GM12875 (cell line): ENCODE results near the gene ADRB2.

Experiments
- H3K4me3 ChIP-seq: one replicate; pipeline ENCODE4 v1.5.1; 2011; ENCODE audit warnings: low read depth, low read length, control low read depth
- CTCF ChIP-seq: IDR thresholded peaks from 2 replicates; pipeline ENCODE4 v1.5.1; 2011; ENCODE audit warnings: low read depth, mild to moderate bottlenecking, control low read depth, inconsistent platforms, low read length, moderate library complexity, borderline replicate concordance; ENCODE audit not compliant: insufficient read depth

The ADRB2 gene

GRCh38 chr5:148823871-148824270, 2.5 kb upstream of the ADRB2 start:
- no peak for TF ChIP-seq CTCF
- no peak overlapping the region for H3K4me3 ChIP-seq

DNA sequence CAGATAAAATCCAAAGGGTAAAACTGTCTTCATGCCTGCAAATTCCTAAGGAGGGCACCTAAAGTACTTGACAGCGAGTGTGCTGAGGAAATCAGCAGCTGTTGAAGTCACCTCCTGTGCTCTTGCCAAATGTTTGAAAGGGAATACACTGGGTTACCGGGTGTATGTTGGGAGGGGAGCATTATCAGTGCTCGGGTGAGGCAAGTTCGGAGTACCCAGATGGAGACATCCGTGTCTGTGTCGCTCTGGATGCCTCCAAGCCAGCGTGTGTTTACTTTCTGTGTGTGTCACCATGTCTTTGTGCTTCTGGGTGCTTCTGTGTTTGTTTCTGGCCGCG, 727 bp upstream of the ADRB2 start:
- H3K4me3 ChIP-seq: peak overlapping the region; percentile 66
- TF ChIP-seq CTCF: no peak

DNA sequence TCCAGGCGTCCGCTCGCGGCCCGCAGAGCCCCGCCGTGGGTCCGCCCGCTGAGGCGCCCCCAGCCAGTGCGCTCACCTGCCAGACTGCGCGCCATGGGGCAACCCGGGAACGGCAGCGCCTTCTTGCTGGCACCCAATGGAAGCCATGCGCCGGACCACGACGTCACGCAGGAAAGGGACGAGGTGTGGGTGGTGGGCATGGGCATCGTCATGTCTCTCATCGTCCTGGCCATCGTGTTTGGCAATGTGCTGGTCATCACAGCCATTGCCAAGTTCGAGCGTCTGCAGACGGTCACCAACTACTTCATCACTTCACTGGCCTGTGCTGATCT, 294 bp downstream of the ADRB2 start:
- peak overlapping the region; percentile 66 for H3K4me3 ChIP-seq
- no peak for TF ChIP-seq CTCF

DNA sequence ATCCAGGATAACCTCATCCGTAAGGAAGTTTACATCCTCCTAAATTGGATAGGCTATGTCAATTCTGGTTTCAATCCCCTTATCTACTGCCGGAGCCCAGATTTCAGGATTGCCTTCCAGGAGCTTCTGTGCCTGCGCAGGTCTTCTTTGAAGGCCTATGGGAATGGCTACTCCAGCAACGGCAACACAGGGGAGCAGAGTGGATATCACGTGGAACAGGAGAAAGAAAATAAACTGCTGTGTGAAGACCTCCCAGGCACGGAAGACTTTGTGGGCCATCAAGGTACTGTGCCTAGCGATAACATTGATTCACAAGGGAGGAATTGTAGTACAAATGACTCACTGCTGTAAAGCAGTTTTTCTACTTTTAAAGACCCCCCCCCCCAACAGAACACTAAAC, 1.3 kb downstream of the ADRB2 start:
- H3K4me3 ChIP-seq: no peak overlapping the region
- TF ChIP-seq CTCF: no peak

DNA sequence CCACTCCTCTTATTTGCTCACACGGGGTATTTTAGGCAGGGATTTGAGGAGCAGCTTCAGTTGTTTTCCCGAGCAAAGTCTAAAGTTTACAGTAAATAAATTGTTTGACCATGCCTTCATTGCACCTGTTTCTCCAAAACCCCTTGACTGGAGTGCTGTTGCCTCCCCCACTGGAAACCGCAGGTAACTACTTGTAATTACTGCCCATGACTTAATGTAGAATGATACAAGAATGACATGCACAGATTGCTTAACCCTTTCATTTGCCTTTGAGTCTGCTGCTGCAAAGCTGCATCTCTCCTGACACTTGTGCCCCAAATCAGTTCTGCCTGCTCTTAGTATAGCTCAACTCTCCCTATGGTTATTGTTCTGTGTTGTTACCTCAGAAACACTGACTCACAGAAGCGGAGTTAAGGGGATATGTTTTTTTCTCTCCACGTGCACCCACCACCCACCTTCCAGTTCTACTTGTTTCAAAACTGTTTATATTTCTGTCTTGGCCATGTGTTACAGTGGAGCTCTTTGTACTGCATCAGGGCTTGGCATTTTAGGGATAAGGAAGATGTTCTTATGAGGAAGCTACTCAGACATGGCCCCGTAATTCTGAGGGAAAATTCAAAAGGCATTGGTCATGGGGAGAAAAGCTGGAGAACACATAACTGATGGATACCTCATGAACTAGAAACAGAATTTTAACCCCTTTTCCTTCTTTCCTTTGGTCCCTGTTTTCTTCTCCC, 2.3 kb downstream of the ADRB2 start:
- peak; percentile 32; the same call in 1 of the 2 replicates for TF ChIP-seq CTCF
- H3K4me3 ChIP-seq: no peak overlapping the region

DNA sequence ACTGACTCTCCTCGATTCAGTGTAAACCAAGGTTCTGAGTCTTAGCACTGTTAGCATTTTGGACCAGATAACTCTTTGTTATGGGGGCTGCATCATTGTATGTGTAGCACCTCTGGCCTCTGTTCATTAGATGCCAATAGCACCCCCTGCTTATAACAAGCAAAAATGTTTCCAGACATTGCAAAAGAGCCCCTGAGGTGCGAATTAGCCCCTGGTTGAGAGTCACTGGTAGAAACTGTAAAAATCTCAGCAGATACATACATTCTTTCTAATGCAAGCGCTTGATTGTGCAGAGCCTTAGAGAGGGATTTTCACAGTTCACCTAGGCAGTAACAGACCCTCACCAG, 2.8 kb downstream of the ADRB2 start:
- no peak overlapping the region for H3K4me3 ChIP-seq
- TF ChIP-seq CTCF: no peak

DNA sequence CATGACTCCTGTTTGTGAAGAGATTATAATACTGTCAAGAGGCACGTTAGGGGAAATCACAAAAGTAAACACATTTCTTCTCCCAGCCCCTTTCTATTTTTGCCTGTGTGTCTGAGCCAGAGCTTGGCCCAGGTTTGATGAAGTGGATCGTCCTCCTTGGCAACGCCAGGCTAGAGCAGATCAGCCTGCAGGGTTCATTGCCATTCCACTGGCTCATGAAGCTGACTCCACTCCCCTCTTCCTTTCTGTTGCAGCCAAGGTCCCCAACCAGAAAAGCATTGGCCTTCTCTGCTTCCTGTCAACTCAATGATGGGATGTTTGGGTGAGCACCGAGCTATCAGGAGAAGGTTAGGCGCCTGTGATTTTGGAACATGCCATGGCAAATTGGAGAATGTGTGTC, 3.3 kb downstream of the ADRB2 start:
- TF ChIP-seq CTCF: no peak
- H3K4me3 ChIP-seq: no peak overlapping the region
